ENCODE results near the gene PCDH7.

The PCDH7 gene

GRCh38 chr4:30718641-30719453 lies 1.3 kb upstream of the PCDH7 start:
- peaks cover 24% of the 10 kb centered on the region for H3K4me1 ChIP-seq (ENCODE audit: control insufficient read depth, insufficient read depth, low read length)
- peak overlapping the region; percentile 62 to 68 for H3K9ac ChIP-seq (ENCODE audit: low read length in 2 of 2)
- peak overlapping the region; percentile 80 for H3K27ac ChIP-seq (ENCODE audit: low read length)
- no peaks in the 10 kb centered on the region for H3K9me3 ChIP-seq (ENCODE audit: control insufficient read depth in 2 of 2, low read length in 2 of 2)
- no peaks in the 10 kb centered on the region for H3K27me3 ChIP-seq (ENCODE audit: control insufficient read depth in 1 of 2, insufficient read depth in 2 of 2, low read length in 2 of 2)
- H3K36me3 ChIP-seq (ENCODE audit: control insufficient read depth in 2 of 2, insufficient read depth in 2 of 2, low read length in 2 of 2): peaks cover 2 to 3% of the 10 kb centered on the region in 2 donors
- peak overlapping the region; percentile 97 for H3K4me3 ChIP-seq (ENCODE audit: low read length in 2 of 2)

DNA sequence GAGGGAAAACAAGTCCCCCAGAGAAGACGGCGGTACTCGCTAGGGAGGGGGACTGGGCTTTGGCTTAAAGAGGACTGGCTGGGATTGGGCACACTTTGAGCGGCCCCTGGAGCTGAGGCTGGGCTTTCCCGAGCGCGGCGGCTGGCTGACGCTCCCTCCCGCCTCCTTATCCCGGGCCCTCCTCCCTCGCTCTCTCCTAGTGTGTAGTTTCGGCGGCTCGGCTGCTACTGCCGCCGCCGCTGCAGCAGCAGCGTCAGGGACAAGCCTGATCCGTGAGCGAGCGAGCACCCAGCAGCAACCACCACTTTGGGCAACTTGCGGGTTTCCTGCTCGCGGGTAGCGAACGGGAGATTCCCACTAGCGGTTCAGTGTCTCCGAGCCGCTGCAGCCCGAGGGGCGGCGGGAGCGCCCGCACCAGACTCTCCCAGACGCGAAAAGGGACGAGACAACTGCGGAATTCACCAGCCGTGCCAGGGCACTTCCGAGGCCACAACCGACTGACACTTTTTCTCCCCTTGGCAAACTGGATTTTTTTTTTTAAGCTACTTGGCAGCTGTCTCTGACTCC lies 632 bp upstream of the PCDH7 start:
- peak overlapping the region; percentile 97 for H3K4me3 ChIP-seq (ENCODE audit: low read length in 2 of 2)
- peak overlapping the region; percentile 80 for H3K27ac ChIP-seq (ENCODE audit: low read length)
- H3K9ac ChIP-seq (ENCODE audit: low read length in 2 of 2): peak overlapping the region; percentile 62 to 68
- no peaks in the 10 kb centered on the region for H3K27me3 ChIP-seq (ENCODE audit: control insufficient read depth in 1 of 2, insufficient read depth in 2 of 2, low read length in 2 of 2)
- H3K9me3 ChIP-seq (ENCODE audit: control insufficient read depth in 2 of 2, low read length in 2 of 2): no peaks in the 10 kb centered on the region
- peaks cover 2 to 3% of the 10 kb centered on the region in 2 donors for H3K36me3 ChIP-seq (ENCODE audit: control insufficient read depth in 2 of 2, insufficient read depth in 2 of 2, low read length in 2 of 2)
- H3K4me1 ChIP-seq (ENCODE audit: control insufficient read depth, insufficient read depth, low read length): peaks cover 24% of the 10 kb centered on the region

- Histone ChIP-seq H3K9ac (ENCODE audit: low read length in 2 of 2) (peak overlapping the region; percentile 66), H3K9me3 (ENCODE audit: control insufficient read depth in 2 of 2, low read length in 2 of 2) (no peaks in the 10 kb centered on the region), H3K27me3 (ENCODE audit: control insufficient read depth in 1 of 2, insufficient read depth in 2 of 2, low read length in 2 of 2) (no peaks in the 10 kb centered on the region), H3K4me3 (ENCODE audit: low read length in 2 of 2) (peak overlapping the region; percentile 97), H3K27ac (ENCODE audit: low read length) (peak overlapping the region; percentile 80), H3K36me3 (ENCODE audit: control insufficient read depth in 2 of 2, insufficient read depth in 2 of 2, low read length in 2 of 2) (peaks cover 2 to 3% of the 10 kb centered on the region in 2 donors), H3K4me1 (ENCODE audit: control insufficient read depth, insufficient read depth, low read length) (peaks cover 24% of the 10 kb centered on the region)
Measured at GRCh38 chr4:30720661-30721184, 554 bp downstream of the PCDH7 start.

DNA sequence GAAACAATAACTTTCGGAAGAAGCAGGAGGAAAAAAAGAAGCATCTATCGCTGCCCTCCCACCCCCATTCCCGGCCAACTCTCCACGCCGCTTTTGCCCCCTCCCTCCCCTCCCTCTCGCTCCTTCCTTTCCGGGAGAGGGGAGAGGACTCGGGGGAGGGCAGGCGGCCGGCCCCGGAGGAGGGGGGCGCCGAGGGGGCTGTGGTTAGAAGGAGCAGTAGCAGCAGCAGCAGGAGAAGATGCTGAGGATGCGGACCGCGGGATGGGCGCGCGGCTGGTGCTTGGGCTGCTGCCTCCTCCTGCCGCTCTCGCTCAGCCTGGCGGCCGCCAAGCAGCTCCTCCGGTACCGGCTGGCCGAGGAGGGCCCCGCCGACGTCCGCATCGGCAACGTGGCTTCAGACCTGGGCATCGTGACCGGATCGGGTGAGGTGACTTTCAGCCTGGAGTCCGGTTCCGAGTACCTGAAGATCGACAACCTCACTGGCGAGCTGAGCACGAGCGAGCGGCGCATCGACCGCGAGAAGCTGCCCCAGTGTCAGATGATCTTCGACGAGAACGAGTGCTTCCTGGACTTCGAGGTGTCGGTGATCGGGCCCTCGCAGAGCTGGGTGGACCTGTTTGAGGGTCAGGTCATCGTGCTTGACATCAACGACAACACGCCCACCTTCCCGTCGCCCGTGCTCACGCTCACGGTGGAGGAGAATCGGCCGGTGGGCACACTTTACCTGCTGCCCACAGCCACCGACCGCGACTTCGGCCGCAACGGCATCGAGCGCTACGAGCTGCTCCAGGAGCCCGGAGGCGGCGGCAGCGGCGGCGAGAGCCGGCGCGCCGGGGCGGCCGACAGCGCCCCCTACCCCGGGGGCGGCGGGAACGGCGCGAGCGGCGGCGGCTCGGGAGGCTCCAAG lies 1.3 kb downstream of the PCDH7 start:
- H3K36me3 ChIP-seq (ENCODE audit: control insufficient read depth in 2 of 2, insufficient read depth in 2 of 2, low read length in 2 of 2): peaks cover 2 to 3% of the 10 kb centered on the region in 2 donors
- peak overlapping the region; percentile 97 for H3K4me3 ChIP-seq (ENCODE audit: low read length in 2 of 2)
- H3K27ac ChIP-seq (ENCODE audit: low read length): peak overlapping the region; percentile 80
- H3K4me1 ChIP-seq (ENCODE audit: control insufficient read depth, insufficient read depth, low read length): peaks cover 24% of the 10 kb centered on the region
- H3K27me3 ChIP-seq (ENCODE audit: control insufficient read depth in 1 of 2, insufficient read depth in 2 of 2, low read length in 2 of 2): no peaks in the 10 kb centered on the region
- H3K9ac ChIP-seq (ENCODE audit: low read length in 2 of 2): peak overlapping the region; percentile 66 to 79
- H3K9me3 ChIP-seq (ENCODE audit: control insufficient read depth in 2 of 2, low read length in 2 of 2): no peaks in the 10 kb centered on the region

DNA sequence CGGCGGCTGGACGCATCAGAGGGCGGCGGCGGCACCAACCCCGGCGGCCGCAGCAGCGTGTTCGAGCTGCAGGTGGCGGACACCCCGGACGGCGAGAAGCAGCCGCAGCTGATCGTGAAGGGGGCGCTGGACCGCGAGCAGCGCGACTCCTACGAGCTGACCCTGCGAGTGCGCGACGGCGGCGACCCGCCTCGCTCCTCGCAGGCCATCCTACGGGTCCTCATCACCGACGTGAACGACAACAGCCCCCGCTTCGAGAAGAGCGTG lies 1.9 kb downstream of the PCDH7 start:
- H3K9me3 ChIP-seq (ENCODE audit: control insufficient read depth in 2 of 2, low read length in 2 of 2): no peaks in the 10 kb centered on the region
- H3K27me3 ChIP-seq (ENCODE audit: control insufficient read depth in 1 of 2, insufficient read depth in 2 of 2, low read length in 2 of 2): no peaks in the 10 kb centered on the region
- peak overlapping the region; percentile 43 to 68 for H3K9ac ChIP-seq (ENCODE audit: low read length in 2 of 2)
- H3K4me3 ChIP-seq (ENCODE audit: low read length in 2 of 2): peak overlapping the region; percentile 88 to 97
- H3K36me3 ChIP-seq (ENCODE audit: control insufficient read depth in 2 of 2, insufficient read depth in 2 of 2, low read length in 2 of 2): peaks cover 2 to 3% of the 10 kb centered on the region in 2 donors
- peaks cover 24% of the 10 kb centered on the region for H3K4me1 ChIP-seq (ENCODE audit: control insufficient read depth, insufficient read depth, low read length)
- H3K27ac ChIP-seq (ENCODE audit: low read length): peak overlapping the region; percentile 53

DNA sequence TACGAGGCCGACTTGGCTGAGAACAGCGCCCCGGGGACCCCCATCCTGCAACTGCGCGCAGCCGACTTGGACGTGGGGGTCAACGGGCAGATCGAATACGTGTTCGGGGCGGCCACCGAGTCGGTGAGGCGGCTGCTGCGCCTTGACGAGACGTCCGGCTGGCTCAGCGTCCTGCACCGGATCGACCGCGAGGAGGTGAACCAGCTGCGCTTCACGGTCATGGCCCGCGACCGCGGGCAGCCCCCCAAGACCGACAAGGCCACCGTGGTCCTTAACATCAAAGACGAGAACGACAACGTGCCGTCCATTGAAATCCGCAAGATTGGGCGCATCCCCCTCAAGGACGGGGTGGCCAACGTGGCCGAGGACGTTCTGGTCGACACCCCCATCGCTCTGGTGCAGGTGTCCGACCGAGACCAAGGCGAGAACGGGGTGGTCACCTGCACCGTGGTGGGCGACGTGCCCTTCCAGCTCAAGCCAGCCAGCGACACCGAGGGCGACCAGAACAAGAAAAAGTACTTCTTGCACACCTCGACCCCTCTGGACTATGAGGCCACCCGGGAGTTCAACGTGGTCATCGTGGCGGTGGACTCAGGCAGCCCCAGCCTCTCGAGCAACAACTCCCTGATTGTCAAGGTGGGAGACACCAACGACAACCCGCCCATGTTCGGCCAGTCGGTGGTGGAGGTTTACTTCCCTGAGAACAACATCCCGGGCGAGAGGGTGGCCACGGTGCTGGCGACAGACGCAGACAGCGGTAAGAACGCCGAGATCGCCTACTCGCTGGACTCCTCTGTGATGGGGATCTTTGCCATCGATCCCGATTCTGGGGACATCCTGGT lies 2.4 kb downstream of the PCDH7 start:
- Histone ChIP-seq H3K4me1 (ENCODE audit: control insufficient read depth, insufficient read depth, low read length) (peaks cover 24% of the 10 kb centered on the region), H3K4me3 (ENCODE audit: low read length in 2 of 2) (peak overlapping the region; percentile 88 to 97), H3K9ac (ENCODE audit: low read length in 2 of 2) (peak overlapping the region; percentile 43 to 68), H3K27ac (ENCODE audit: low read length) (peak overlapping the region; percentile 53), H3K27me3 (ENCODE audit: control insufficient read depth in 1 of 2, insufficient read depth in 2 of 2, low read length in 2 of 2) (no peaks in the 10 kb centered on the region), H3K36me3 (ENCODE audit: control insufficient read depth in 2 of 2, insufficient read depth in 2 of 2, low read length in 2 of 2) (peaks cover 2 to 3% of the 10 kb centered on the region in 2 donors), H3K9me3 (ENCODE audit: control insufficient read depth in 2 of 2, low read length in 2 of 2) (no peaks in the 10 kb centered on the region)

GRCh38 chr4:30723201-30723955 lies 3.2 kb downstream of the PCDH7 start:
- Histone ChIP-seq H3K27me3 (ENCODE audit: control insufficient read depth in 1 of 2, insufficient read depth in 2 of 2, low read length in 2 of 2) (no peaks in the 10 kb centered on the region), H3K36me3 (ENCODE audit: control insufficient read depth in 2 of 2, insufficient read depth in 2 of 2, low read length in 2 of 2) (peaks cover 2 to 3% of the 10 kb centered on the region in 2 donors), H3K27ac (ENCODE audit: low read length) (peak overlapping the region; percentile 53), H3K9ac (ENCODE audit: low read length in 2 of 2) (peak overlapping the region; percentile 43 to 68), H3K9me3 (ENCODE audit: control insufficient read depth in 2 of 2, low read length in 2 of 2) (no peaks in the 10 kb centered on the region), H3K4me1 (ENCODE audit: control insufficient read depth, insufficient read depth, low read length) (peaks cover 24% of the 10 kb centered on the region), H3K4me3 (ENCODE audit: low read length in 2 of 2) (peak overlapping the region; percentile 88 to 97)

- Histone ChIP-seq H3K9me3 (ENCODE audit: control insufficient read depth in 2 of 2, low read length in 2 of 2) (no peaks in the 10 kb centered on the region), H3K9ac (ENCODE audit: low read length in 2 of 2) (peak overlapping the region; percentile 43 to 63), H3K4me1 (ENCODE audit: control insufficient read depth, insufficient read depth, low read length) (peaks cover 24% of the 10 kb centered on the region), H3K4me3 (ENCODE audit: low read length in 2 of 2) (peak overlapping the region; percentile 88 to 97), H3K36me3 (ENCODE audit: control insufficient read depth in 2 of 2, insufficient read depth in 2 of 2, low read length in 2 of 2) (peaks cover 2 to 3% of the 10 kb centered on the region in 2 donors), H3K27me3 (ENCODE audit: control insufficient read depth in 1 of 2, insufficient read depth in 2 of 2, low read length in 2 of 2) (no peaks in the 10 kb centered on the region), H3K27ac (ENCODE audit: low read length) (peak overlapping the region; percentile 31)
Measured at GRCh38 chr4:30724247-30724646, 4.1 kb downstream of the PCDH7 start.

DNA sequence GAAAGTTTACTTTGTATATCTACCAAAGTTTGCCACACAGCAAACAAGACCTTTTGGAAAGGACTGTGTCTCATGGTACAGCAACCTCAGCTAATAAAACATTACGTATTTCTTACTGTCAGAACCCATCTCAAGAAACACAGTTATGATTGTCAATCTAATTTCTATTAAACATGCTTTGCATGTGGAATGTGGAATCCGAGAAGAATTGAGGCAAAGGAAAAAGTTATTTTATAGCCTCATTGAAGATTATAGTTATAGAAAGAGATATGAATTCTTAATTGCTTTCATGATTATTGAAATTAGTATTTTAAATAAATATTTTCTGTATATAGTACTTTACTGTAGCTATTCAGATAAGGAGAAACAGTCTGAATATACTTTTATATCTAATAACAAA lies 5.4 kb downstream of the PCDH7 start:
- Histone ChIP-seq H3K27me3 (ENCODE audit: control insufficient read depth in 1 of 2, insufficient read depth in 2 of 2, low read length in 2 of 2) (no peaks in the 10 kb centered on the region), H3K9ac (ENCODE audit: low read length in 2 of 2) (no peak overlapping the region), H3K27ac (ENCODE audit: low read length) (no peak overlapping the region), H3K36me3 (ENCODE audit: control insufficient read depth in 2 of 2, insufficient read depth in 2 of 2, low read length in 2 of 2) (peaks cover 2 to 3% of the 10 kb centered on the region in 2 donors), H3K9me3 (ENCODE audit: control insufficient read depth in 2 of 2, low read length in 2 of 2) (no peaks in the 10 kb centered on the region), H3K4me1 (ENCODE audit: control insufficient read depth, insufficient read depth, low read length) (peaks cover 22% of the 10 kb centered on the region), H3K4me3 (ENCODE audit: low read length in 2 of 2) (peak overlapping the region; percentile 88 to 97)
